Effector memory CD4-positive, alpha-beta T cell (primary cell): Measurements from ENCODE around the gene COASY.
"Not testable (repeated sequence)": the region's sequence is repeated elsewhere in the genome, so short reads cannot be mapped to it uniquely, and the experiment has no call there.

Source experiments
- DNase-seq, 3 donors: peaks; one replicate each; pipeline ENCODE4 v3.0.0-alpha.2; 2020
- H3K27ac ChIP-seq: 2 replicates; pipeline ENCODE4 v1.7.0; 2013; ENCODE audit warnings: mild to moderate bottlenecking, low read length, moderate library complexity; ENCODE audit not compliant: insufficient read depth, poor library complexity, severe bottlenecking
- H3K27me3 ChIP-seq: replicated peaks from 2 replicates; pipeline ENCODE4 v1.7.0; 2013; ENCODE audit warnings: mild to moderate bottlenecking, low read length; ENCODE audit not compliant: insufficient read depth, control insufficient read depth, poor library complexity, severe bottlenecking
- H3K36me3 ChIP-seq: 2 replicates; pipeline ENCODE4 v1.7.0; 2013; ENCODE audit warnings: mild to moderate bottlenecking, low read length, moderate library complexity; ENCODE audit not compliant: control insufficient read depth, insufficient read depth
- H3K4me1 ChIP-seq: 2 replicates; pipeline ENCODE4 v1.7.0; 2013; ENCODE audit warnings: low read length, mild to moderate bottlenecking; ENCODE audit not compliant: control insufficient read depth, insufficient read depth, poor library complexity, severe bottlenecking
- H3K4me3 ChIP-seq: 2 replicates; pipeline ENCODE4 v1.7.0; 2013; ENCODE audit warnings: low read length, low read depth, mild to moderate bottlenecking; ENCODE audit not compliant: insufficient read depth, poor library complexity, severe bottlenecking
- H3K9me3 ChIP-seq: 2 replicates; pipeline ENCODE4 v1.7.0; 2013; ENCODE audit warnings: mild to moderate bottlenecking, low read length, moderate library complexity; ENCODE audit not compliant: control insufficient read depth

COASY gene

GRCh38 chr17:42590886-42591285, 28.9 kb downstream of the COASY start:
- peaks cover 62% of the 10 kb centered on the region for H3K36me3 ChIP-seq

DNA sequence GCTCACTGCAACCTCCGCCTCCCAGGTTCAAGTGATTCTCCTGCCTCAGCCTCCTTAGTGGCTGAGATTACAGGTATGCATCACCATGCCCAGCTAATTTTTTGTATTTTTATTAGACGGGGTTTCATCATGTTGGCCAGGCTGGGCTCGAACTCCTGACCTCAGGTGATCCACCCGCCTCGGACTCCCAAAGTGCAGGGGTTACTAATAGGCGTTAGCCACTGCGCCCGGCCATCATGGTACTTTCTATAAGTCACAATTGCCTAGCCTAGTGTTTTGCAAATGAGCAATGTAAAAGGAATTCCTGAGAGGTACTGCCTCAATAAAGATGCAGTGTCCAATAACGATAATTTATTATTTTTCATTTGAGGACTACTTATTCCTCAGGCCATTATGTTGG, 29.5 kb downstream of the COASY start:
- H3K4me3 ChIP-seq, result no peak overlapping the region
- DNase-seq, result no peak

More at GRCh38 chr17:42590886-42591285, 28.9 kb downstream of the COASY start:
- DNase-seq, result no peak
- no peaks in the 10 kb centered on the region for H3K4me1 ChIP-seq
- no peak overlapping the region for H3K27ac ChIP-seq
- H3K9me3 ChIP-seq, result no peaks in the 10 kb centered on the region
- no peak overlapping the region for H3K4me3 ChIP-seq
- no peaks in the 10 kb centered on the region for H3K27me3 ChIP-seq

GRCh38 chr17:42596386-42596785, 34.4 kb downstream of the COASY start:
- Histone ChIP-seq H3K27me3 (no peaks in the 10 kb centered on the region), H3K4me1 (no peaks in the 10 kb centered on the region), H3K4me3 (no peak overlapping the region), H3K36me3 (peaks cover 23% of the 10 kb centered on the region), H3K9me3 (no peaks in the 10 kb centered on the region), H3K27ac (no peak overlapping the region)
- DNase-seq, result no peak

More for the DNA sequence above, 29.5 kb downstream of the COASY start:
- Histone ChIP-seq H3K4me1 (no peaks in the 10 kb centered on the region), H3K27ac (no peak overlapping the region), H3K36me3 (peaks cover 58% of the 10 kb centered on the region), H3K9me3 (no peaks in the 10 kb centered on the region), H3K27me3 (no peaks in the 10 kb centered on the region)

GRCh38 chr17:42598905-42599304, 37.0 kb downstream of the COASY start:
- Histone ChIP-seq H3K4me3 (no peak overlapping the region), H3K36me3 (peaks cover 15% of the 10 kb centered on the region)

DNA sequence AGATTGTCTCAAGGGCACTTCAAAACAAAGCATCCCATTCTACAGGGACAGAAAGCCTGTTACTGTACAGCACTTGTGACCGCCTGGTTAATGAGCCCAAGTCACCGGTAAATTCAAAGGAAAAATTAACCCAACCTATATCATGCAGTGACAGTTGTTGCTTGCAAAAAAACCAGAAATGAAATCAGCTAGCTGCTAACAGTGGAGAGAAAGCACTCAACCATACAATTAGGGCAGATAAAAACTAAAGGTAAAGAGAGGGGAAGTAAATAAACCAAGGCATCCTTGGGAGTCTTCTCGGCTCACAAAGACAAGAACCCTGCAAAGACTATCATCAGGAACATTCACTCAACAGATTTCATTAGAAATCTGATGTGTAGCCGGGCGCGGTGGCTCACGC, 41.4 kb downstream of the COASY start:
- Histone ChIP-seq H3K4me1 (peaks cover 18% of the 10 kb centered on the region), H3K27me3 (no peaks in the 10 kb centered on the region), H3K36me3 (peaks cover 9% of the 10 kb centered on the region), H3K9me3 (no peaks in the 10 kb centered on the region), H3K27ac (no peak overlapping the region), H3K4me3 (no peak overlapping the region)
- DNase-seq, result no peak

More at GRCh38 chr17:42598905-42599304, 37.0 kb downstream of the COASY start:
- DNase-seq, result no peak
- H3K4me1 ChIP-seq, result no peaks in the 10 kb centered on the region
- no peaks in the 10 kb centered on the region for H3K27me3 ChIP-seq
- no peaks in the 10 kb centered on the region for H3K9me3 ChIP-seq
- no peak overlapping the region for H3K27ac ChIP-seq

DNA sequence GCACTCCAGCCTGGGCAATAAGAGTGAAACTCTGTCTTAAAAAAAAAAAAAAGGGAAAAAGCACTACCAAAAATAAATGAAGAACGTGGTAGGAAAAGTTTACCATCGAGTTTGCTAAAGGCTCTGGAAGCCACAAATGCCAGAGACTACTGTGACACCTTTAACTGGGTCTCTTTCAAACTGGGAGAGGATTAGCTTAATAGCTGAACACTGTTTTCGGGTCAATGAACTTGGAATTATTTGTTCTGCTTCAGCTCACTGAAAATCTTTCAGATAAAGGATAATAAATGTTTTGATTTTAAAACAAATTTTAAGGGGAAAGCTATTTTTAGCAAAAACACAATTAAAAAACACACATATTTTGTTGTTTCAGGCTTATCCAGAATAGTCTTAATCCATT, 45.8 kb downstream of the COASY start:
- peaks cover 20% of the 10 kb centered on the region for H3K4me1 ChIP-seq
- no peaks in the 10 kb centered on the region for H3K27me3 ChIP-seq
- peak overlapping the region; percentile 87 for H3K4me3 ChIP-seq
- no peaks in the 10 kb centered on the region for H3K9me3 ChIP-seq
- peaks cover 8% of the 10 kb centered on the region for H3K36me3 ChIP-seq
- DNase-seq, result no peak
- peak overlapping the region; percentile 96 for H3K27ac ChIP-seq

DNA sequence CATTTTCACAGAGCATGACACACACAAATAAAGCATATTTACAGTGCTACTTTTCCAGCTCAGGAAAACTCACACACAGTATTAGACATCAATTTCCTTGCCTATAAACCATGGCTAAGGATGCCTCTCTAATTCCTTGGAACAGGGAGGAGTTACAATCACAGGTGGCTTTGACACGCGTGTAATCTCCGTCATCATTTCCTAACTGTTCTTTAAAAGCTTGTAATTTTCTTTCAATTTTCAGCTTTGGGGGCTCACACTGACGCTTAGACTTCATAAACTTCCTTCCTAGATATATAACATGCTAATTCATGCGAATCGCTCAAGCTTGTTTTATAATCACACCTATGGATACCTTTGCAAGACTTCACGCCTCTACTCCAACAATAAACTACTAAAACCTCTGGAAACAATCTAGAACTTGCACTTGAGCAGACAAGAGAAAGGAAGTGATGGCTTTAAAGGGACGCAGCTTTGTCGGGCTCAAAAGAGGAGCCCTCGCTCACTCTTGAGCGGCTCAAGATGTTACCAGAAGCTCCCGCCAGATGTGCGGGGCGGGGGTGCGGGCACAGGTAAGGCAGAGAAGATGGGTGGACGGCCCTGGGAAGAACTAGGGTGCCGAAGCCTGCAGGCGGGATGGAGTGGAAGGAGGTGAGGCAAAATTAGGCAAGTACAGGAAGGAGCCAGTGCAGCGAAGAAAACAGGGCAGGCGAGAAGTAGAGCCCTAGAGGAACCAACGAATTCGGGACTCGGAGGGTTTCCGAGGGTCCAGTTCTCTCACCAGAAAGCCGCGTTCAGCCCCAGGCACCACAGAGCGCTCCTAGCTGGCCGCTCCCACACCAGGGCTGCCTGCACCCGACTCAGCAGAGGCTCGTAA, 46.6 kb downstream of the COASY start:
- Histone ChIP-seq H3K36me3 (peaks cover 9% of the 10 kb centered on the region), H3K9me3 (no peaks in the 10 kb centered on the region), H3K27me3 (no peaks in the 10 kb centered on the region), H3K4me3 (peak overlapping the region; percentile 87), H3K4me1 (peaks cover 20% of the 10 kb centered on the region), H3K27ac (peak overlapping the region; percentile 96)
- peak in 1 of 3 donors; percentile 3 for DNase-seq

DNA sequence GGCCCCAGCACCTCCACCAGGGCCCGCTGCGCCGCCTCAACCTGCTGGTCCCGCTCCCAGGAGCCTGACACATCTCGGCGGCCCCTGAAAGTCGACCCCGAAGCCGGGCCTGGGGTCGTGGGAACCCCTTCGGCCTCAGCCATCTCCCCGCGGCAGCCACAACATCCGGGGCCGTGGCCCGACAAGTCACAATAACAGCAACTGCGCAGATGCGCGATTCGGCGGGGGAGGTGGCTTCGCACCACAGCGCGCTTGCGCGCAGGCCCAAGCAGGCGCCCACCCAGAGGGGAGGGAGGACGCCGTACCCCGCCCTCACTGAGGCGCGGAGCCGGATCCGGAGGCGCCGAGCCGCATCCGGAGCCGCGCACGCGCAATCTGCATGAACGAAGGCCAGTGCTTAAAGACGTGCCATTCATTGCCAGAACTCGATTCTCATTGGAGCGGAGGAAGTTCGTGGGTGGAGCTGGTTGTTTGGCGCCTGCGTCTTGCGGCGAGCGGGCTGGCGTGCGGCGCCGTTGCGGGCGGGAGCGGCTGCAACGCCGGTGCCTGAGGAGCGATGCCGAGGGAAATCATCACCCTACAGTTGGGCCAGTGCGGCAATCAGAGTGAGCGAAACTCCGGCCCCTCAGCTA, 47.4 kb downstream of the COASY start, which contains the start of the genes RETREG3 and TUBG1:
RETREG3 (minus strand) TSS at position 193 of the 632 bp plus-strand sequence; CDS start at position 143, 50 bp downstream.
TUBG1 (plus strand) TSS at position 502 of the 632 bp plus-strand sequence; CDS start at position 557, 55 bp downstream.
- Histone ChIP-seq H3K9me3 (no peaks in the 10 kb centered on the region), H3K4me1 (peaks cover 20% of the 10 kb centered on the region), H3K27ac (peak within 1 kb of the TSS; percentile 96), H3K4me3 (peak within 1 kb of the TSS; percentile 87), H3K36me3 (peaks cover 16% of the 10 kb centered on the region), H3K27me3 (no peaks in the 10 kb centered on the region)
- peak; percentile 98 to 99 (median 99) for DNase-seq

- H3K9me3 ChIP-seq, result not testable (repeated sequence)
Observed at GRCh38 chr17:42609814-42610801, 48.2 kb downstream of the COASY start.

More at GRCh38 chr17:42609814-42610801, 48.2 kb downstream of the COASY start:
- peak in 1 of 3 donors; percentile 0 for DNase-seq
- not testable (repeated sequence) for H3K27me3 ChIP-seq
- H3K4me1 ChIP-seq, result peaks cover 20% of the 10 kb centered on the region
- peak overlapping the region; percentile 72 for H3K27ac ChIP-seq
- H3K4me3 ChIP-seq, result peak overlapping the region; percentile 77
- peaks cover 23% of the 10 kb centered on the region for H3K36me3 ChIP-seq
